Heart right ventricle (tissue), 16 donors: ENCODE results near the gene JCAD. TPM values are rescaled to one million over a fixed set of nuclear protein-coding genes. Genes with fewer than 3 reads are reported as not detected.

Experiments used
- ATAC-seq, 8 donors: fragments of 200-7000 bp; cut with Tn5 transposase; one replicate each; pipeline ENCODE4 v1.9.1; 2020; ENCODE audit warnings: mild to moderate bottlenecking in 8 of 8, moderate library complexity in 8 of 8, moderate number of reproducible peaks in 1 of 8
- DNase-seq, 2 donors: peaks; one replicate each; pipeline ENCODE4 v3.0.0-alpha.2; 2020
- H3K27ac ChIP-seq, 10 donors: fragments of 200-600 bp; sonication (generic) in 2 of 10; one replicate each; pipeline versions ENCODE4 v1.5.0 to v1.8.0; 2020 to 2022; ENCODE audit warnings: mild to moderate bottlenecking in 3 of 10
- H3K27me3 ChIP-seq, 7 donors: fragments of 200-600 bp; one replicate each; pipeline ENCODE4 v1.8.0; 2021 to 2022; ENCODE audit warnings: mild to moderate bottlenecking in 2 of 7
- H3K36me3 ChIP-seq, 9 donors: fragments of 200-600 bp; sonication (generic) in 1 of 9; one replicate each; pipeline versions ENCODE4 v1.5.0 to v1.8.0; 2020 to 2022; ENCODE audit warnings: mild to moderate bottlenecking in 2 of 9
- H3K4me1 ChIP-seq, 9 donors: fragments of 200-600 bp; sonication (generic) in 1 of 9; one replicate each; pipeline versions ENCODE4 v1.5.0 to v1.8.0; 2020 to 2022; ENCODE audit warnings: mild to moderate bottlenecking in 4 of 9
- H3K4me3 ChIP-seq, 10 donors: fragments of 200-600 bp; sonication (generic) in 2 of 10; one replicate each; pipeline versions ENCODE4 v1.5.0 to v1.8.0; 2020 to 2022; ENCODE audit warnings: mild to moderate bottlenecking in 7 of 10, moderate library complexity in 2 of 10
- H3K9me3 ChIP-seq, 11 donors: fragments of 200-600 bp in 10 of 11; sonication (generic) in 2 of 11; one replicate each; pipeline versions ENCODE4 v1.5.0 to v1.8.0; 2013 to 2022; ENCODE audit warnings: mild to moderate bottlenecking in 2 of 11, control low read depth in 1 of 11, moderate library complexity in 1 of 11
- WGBS, 2 donors: extraction: QIAGEN DNeasy Blood & Tissue Kit; methylation state at CpG; one replicate each; pipeline ENCODE4 v1.1.7; 2013; ENCODE audit warnings: inconsistent platforms in 1 of 2; 5-methylcytosine and 5-hydroxymethylcytosine counted together
- intact Hi-C, 10 donors: fragments of 100-400 bp; cut with DNase I; formaldehyde crosslinking; loops; one replicate each; pipeline versions ENCODE4 v1.11.1 to v1.14.2; 2022
- polyA plus RNA-seq, 2 donors: library from polyadenylated mRNA; stranded (reverse); fragments of 200-250 nt; gene quantifications; one replicate each; pipeline ENCODE4 v1.2.3, GENCODE V29; 2013
- total RNA-seq, 10 donors: library from RNA; stranded (reverse); fragmentation: NEBNext Ultra II Directional in 3 of 10; extraction: Animal tissue kit (Norgen Biotek cat#: 25700) in 3 of 10; gene quantifications; one replicate each; pipeline versions ENCODE4 v1.2.1 to v1.2.4, GENCODE V29; 2021 to 2023
- TF ChIP-seq, protein P1 (sequence below), 9 donors: fragments of 200-600 bp; sonication (generic) in 2 of 9; IDR thresholded peaks; one replicate each; pipeline versions ENCODE4 v1.5.0 to v1.8.0; 2021 to 2022; ENCODE audit warnings: antibody characterized with exemption in 9 of 9, mild to moderate bottlenecking in 5 of 9, moderate library complexity in 1 of 9
- donor health status: Arrhythmogenic right ventricular cardiomyopathy.
- donor health status: ischemic (EF 13 %, LVEDD 7.1; RV severe dilation, severe dysfunction).
- donor health status: healthy with polysubstance abuse.
- donor health status: DM: no; HTN: yes; CAD: no.
- donor health status: DM: no; HTN: no; CAD: no.
- donor health status: ischemic (EF 25% LVEDD 6.9; RV normal size, moderate dysfunction).
- donor health status: ischemic (EF 25% LVEDD 5.7; RV mildly dilated, moderate dysfunction).
- donor health status: healthy.
- donor health status: DM: yes; HTN: yes; CAD: no.
- donor health status: Ischemic cardiomyopathy.
- donor health status: ischemic (EF 35%, LVEDD 5.7; RV mildly dilated, moderate dysfunction).
- donor health status: nonischemic (EF 11% LVEDD 7.7; RV severe dilation, severe dysfunction).
- donor health status: DM: yes; HTN: yes; CAD: no.
- donor health status: PGD.
- donor health status: ischemic (EF 29% LVEDD 5.4; RV normal size, mild dysfunction).
- donor health status: nonischemic (EF 23%, LVEDD 6.1; RV moderate dilation, normal function).

JCAD gene
- total and polyA plus RNA-seq, 12 donors: 7.7 to 39.8 (median 19.7) TPM

DNA sequence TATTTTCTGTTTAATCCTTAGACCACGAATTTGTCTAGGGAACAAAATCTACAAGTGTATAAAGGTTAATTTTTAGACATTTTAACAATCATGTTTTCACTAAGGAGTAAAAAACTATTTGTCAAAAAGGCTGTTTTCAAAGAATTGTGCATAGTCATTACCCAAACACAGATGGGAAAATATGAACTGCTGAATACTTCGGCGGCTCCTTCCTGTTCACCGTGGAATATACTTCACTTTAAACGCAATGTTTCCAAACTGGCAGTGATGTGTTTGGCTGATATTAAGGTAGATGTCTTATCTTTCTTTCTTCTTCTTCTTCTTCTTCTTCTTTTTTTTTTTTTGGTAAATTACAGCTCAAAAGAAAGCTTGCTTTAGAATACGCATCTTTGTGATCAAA, 41.4 kb downstream of the JCAD start:
- ATAC-seq (no peak), DNase-seq (no peak)
- peaks cover 0 to 67% (median 3%) of the 10 kb centered on the region in 9 donors for H3K36me3 ChIP-seq
- peak overlapping the region in 1 of 10 donors; percentile 4 for H3K27ac ChIP-seq
- WGBS, 2 donors: 69 to 78% methylated on average over 6 of the region's 6 CpGs
- no peaks in the 10 kb centered on the region for H3K9me3 ChIP-seq
- TF ChIP-seq, protein P1, sequence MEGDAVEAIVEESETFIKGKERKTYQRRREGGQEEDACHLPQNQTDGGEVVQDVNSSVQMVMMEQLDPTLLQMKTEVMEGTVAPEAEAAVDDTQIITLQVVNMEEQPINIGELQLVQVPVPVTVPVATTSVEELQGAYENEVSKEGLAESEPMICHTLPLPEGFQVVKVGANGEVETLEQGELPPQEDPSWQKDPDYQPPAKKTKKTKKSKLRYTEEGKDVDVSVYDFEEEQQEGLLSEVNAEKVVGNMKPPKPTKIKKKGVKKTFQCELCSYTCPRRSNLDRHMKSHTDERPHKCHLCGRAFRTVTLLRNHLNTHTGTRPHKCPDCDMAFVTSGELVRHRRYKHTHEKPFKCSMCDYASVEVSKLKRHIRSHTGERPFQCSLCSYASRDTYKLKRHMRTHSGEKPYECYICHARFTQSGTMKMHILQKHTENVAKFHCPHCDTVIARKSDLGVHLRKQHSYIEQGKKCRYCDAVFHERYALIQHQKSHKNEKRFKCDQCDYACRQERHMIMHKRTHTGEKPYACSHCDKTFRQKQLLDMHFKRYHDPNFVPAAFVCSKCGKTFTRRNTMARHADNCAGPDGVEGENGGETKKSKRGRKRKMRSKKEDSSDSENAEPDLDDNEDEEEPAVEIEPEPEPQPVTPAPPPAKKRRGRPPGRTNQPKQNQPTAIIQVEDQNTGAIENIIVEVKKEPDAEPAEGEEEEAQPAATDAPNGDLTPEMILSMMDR (IDR thresholded peaks at IDR 0.05): no peak
- intact Hi-C loops: no loop called here
- peaks cover 0 to 17% (median 0%) of the 10 kb centered on the region in 7 donors for H3K27me3 ChIP-seq
- no peak overlapping the region for H3K4me3 ChIP-seq
- H3K4me1 ChIP-seq: peaks cover 0 to 40% (median 18%) of the 10 kb centered on the region in 9 donors

DNA sequence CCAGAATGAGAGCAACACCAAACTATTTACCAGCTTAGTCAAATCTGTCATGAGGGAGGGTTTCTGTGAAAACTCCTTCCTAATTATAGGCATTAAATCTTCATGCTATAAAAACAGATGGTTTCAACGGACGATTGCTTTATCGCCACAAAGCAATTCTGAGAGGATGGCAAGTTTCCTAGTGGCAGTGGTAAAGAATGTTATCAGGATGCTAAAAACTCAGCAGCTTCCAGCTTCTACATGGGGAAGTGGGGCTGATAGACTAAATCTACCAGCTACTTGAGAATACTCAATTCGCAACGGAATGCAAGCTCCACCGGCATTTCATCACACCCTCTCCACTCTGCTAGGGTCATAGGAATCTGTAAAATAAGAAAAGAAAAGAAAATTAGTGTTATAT, 41.8 kb downstream of the JCAD start:
- peak overlapping the region in 1 of 10 donors; percentile 4 for H3K27ac ChIP-seq

DNA sequence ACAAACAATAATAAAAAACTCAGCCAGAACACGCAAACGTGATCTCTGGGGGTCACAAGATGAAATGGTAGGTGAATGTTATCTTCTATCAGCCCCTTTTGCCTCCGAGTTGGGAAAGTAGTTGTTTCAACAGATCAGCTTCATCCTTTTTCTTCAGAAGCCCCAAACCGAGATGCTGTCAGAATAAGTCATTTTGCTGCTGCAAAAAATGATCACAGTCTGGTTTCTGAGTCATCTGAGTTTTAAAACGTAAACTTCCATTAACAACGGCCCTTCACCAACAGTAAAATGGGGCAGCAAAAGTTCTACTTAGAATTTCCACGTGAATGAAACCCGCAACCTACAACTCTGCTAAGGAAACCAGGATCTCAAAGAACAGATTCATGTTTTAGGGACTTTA, 44.9 kb downstream of the JCAD start:
- no peak for ATAC-seq
- no peak for DNase-seq
- 81 to 87% methylated on average over 8 of the region's 8 CpGs for WGBS, 2 donors
- Histone ChIP-seq H3K27me3 (peaks cover 0 to 17% (median 0%) of the 10 kb centered on the region in 7 donors), H3K9me3 (no peaks in the 10 kb centered on the region), H3K4me3 (no peak overlapping the region), H3K27ac (peak overlapping the region in 1 of 10 donors; percentile 1), H3K36me3 (peaks cover 0 to 41% (median 3%) of the 10 kb centered on the region in 9 donors), H3K4me1 (peaks cover 0 to 53% (median 18%) of the 10 kb centered on the region in 9 donors)
- intact Hi-C loops: no loop called here
- TF ChIP-seq, protein P1 (IDR thresholded peaks at IDR 0.05): no peak

More for the DNA sequence above, 41.8 kb downstream of the JCAD start:
- intact Hi-C loops: no loop called here
- no peak for ATAC-seq
- H3K9me3 ChIP-seq: no peaks in the 10 kb centered on the region
- DNase-seq: no peak
- H3K4me1 ChIP-seq: peaks cover 0 to 44% (median 18%) of the 10 kb centered on the region in 9 donors
- H3K4me3 ChIP-seq: no peak overlapping the region
- H3K36me3 ChIP-seq: peaks cover 0 to 63% (median 3%) of the 10 kb centered on the region in 9 donors
- TF ChIP-seq, protein P1 (IDR thresholded peaks at IDR 0.05): no peak
- WGBS, 2 donors: 26 to 39% methylated on average over 6 of the region's 6 CpGs
- H3K27me3 ChIP-seq: peaks cover 0 to 17% (median 0%) of the 10 kb centered on the region in 7 donors

DNA sequence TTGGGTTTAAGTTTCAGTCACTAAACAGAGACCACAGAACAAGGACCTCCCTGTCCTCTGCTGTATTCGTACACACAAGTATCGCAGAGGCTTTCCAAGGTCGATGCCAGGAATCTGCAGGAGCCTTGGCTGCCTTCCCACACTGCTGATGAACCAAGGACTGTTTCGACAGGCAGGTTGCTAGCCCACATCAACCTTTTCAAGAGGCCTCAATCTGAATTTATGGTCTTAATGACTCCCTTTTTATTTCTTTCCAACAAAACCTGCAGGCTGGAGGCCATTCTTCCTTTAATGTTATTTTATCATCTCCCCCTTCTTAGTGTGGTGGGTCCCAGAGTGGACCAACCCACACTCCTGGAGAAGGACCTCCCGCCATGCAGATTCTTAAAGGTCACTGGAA, 45.6 kb downstream of the JCAD start:
- intact Hi-C loops: no loop called here
- Histone ChIP-seq H3K27ac (peak overlapping the region in 3 of 10 donors; percentile 1 to 54 (median 7)), H3K4me1 (peaks cover 0 to 53% (median 18%) of the 10 kb centered on the region in 9 donors), H3K27me3 (peaks cover 0 to 15% (median 0%) of the 10 kb centered on the region in 7 donors), H3K9me3 (no peaks in the 10 kb centered on the region), H3K36me3 (peaks cover 0 to 41% (median 3%) of the 10 kb centered on the region in 9 donors), H3K4me3 (no peak overlapping the region)
- peak; percentile 59 to 74 for DNase-seq
- TF ChIP-seq, protein P1 (IDR thresholded peaks at IDR 0.05): no peak
- 31 to 36% methylated on average over 5 of the region's 5 CpGs for WGBS, 2 donors
- ATAC-seq: peak; percentile 61 to 95 (median 84)
